Peyer's patch (tissue), 4 donors: ENCODE data around the gene C6orf47.

Source experiments
- CTCF ChIP-seq, 6 experiments: fragments of 450-650 bp in 4 of 6; fragments of 200-600 bp in 2 of 6; sonication (generic) in 1 of 6; IDR thresholded peaks; one replicate each; pipeline ENCODE4 v1.5.1; 2017 to 2019; ENCODE audit warnings: antibody characterized with exemption in 6 of 6, mild to moderate bottlenecking in 3 of 6, moderate library complexity in 1 of 6
- POLR2A ChIP-seq, 2 donors: fragments of 450-650 bp; IDR thresholded peaks; one replicate each; pipeline ENCODE4 v1.5.1; 2017; ENCODE audit warnings: antibody characterized with exemption in 2 of 2, mild to moderate bottlenecking in 2 of 2, moderate library complexity in 2 of 2

GRCh38 chr6:31662124-31662723 lies 1.6 kb upstream of the C6orf47 start:
- TF ChIP-seq CTCF (IDR thresholded peaks at IDR 0.05), result no peak
- no peak for TF ChIP-seq POLR2A (IDR thresholded peaks at IDR 0.05)
